Measurements from ENCODE around the gene BAIAP2L2.

BAIAP2L2 gene

DNA sequence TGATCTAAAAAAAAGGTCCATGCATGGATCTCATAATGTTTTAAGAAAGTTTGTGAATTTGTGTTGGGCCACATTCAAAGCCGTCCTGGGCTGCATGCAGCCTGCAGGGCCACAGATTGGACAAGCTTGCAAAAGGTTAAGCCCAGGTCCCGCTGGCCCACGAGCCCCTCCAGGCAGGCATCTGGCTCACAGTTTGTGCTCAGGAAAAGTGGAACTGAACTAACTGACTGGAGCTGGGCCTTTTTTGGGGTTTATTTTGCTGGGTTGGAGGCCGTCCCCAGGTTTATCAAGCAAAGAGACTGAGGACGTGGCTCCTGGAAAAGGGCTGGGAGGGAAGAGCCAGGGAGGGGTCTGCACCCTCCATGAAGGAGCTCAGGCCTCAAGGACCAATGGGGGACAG, 32.1 kb upstream of the BAIAP2L2 start:
- TF ChIP-seq POLR2AphosphoS5 (IDR thresholded peaks at IDR 0.05; ENCODE audit: borderline replicate concordance, low read depth, low read length), result no peak
- no peak for TF ChIP-seq FOXP2 (optimal IDR thresholded peaks at IDR 0.05; ENCODE audit: control extremely low read depth, extremely low read length, insufficient read depth)
- Histone ChIP-seq H3K27ac (no peak overlapping the region), H3K4me3 (no peak overlapping the region), H3K9ac (ENCODE audit: insufficient read length) (no peak overlapping the region), H3K36me3 (ENCODE audit: insufficient read depth, low read length) (no peaks in the 10 kb centered on the region), H3K9me3 (ENCODE audit: low read depth, low read length) (no peaks in the 10 kb centered on the region)
- no peak for DNase-seq (ENCODE audit: low read depth, low spot score)

DNA sequence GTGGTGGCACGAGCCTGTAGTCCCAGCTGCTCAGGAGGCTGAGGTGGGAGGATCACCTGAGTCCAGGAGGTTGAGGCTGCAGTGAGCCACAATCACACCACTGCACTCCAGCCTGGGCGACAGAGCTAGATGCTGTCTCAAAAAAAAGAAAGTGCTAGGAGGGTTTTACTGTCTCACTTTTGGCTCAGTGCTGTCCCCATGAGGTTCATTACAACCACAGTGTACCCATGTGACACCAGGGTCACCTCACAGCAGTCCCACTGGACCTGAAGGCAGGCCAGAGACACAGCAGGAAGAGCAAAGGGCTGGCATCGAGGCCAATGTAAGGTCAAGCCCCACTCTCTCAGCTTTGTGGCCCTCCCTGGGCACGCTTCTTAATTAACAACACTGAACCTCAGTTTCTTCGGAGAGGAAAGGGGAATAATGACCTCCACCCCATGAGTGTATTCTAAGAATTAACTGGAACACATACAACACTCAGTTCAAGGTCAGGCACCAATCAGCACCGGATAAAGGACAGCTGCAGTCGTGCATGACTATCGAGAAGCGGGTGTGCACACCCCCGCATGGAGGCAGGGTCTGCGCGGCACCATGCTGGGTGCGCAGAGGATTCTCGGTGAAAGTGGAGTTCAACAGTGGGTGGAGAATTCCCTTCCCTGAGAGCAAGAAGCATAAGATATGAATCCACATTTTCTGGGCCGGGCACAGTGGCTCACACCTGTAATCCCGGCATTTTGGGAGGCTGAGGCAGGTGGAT, 30.9 kb upstream of the BAIAP2L2 start:
- Histone ChIP-seq H3K9ac (ENCODE audit: insufficient read length) (no peak overlapping the region), H3K4me3 (no peak overlapping the region), H3K36me3 (ENCODE audit: insufficient read depth, low read length) (no peaks in the 10 kb centered on the region), H3K9me3 (ENCODE audit: low read depth, low read length) (no peaks in the 10 kb centered on the region), H3K27ac (no peak overlapping the region)
- DNase-seq (ENCODE audit: low read depth, low spot score), result no peak
- TF ChIP-seq POLR2AphosphoS5 (IDR thresholded peaks at IDR 0.05; ENCODE audit: borderline replicate concordance, low read depth, low read length), result no peak
- TF ChIP-seq EZH2 (IDR thresholded peaks at IDR 0.05), result no peak
- TF ChIP-seq FOXP2 (optimal IDR thresholded peaks at IDR 0.05; ENCODE audit: control extremely low read depth, extremely low read length, insufficient read depth), result no peak

DNA sequence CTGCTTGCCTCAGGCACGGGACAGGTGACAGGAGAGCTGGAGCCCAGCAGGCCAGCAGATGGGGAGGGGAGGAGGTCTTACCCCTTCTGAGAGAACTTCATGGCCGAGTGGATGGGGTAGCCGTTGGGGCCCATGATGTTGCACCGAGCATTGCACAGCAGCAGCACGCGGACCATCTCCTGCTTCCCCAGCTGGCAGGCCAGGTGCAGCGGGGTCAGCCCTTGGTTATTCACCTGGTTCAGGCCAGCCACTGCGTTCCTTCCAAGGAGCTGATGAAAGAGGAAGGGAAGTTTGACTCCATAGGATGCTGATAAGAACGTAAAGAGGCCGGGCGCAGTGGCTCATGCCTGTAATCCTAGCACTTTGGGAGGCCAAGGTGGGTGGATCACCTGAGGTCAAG, 29.4 kb upstream of the BAIAP2L2 start:
- DNase-seq (ENCODE audit: low read depth, low spot score), result no peak
- Histone ChIP-seq H3K36me3 (ENCODE audit: insufficient read depth, low read length) (no peaks in the 10 kb centered on the region), H3K4me3 (no peak overlapping the region), H3K27ac (no peak overlapping the region), H3K9me3 (ENCODE audit: low read depth, low read length) (no peaks in the 10 kb centered on the region), H3K9ac (ENCODE audit: insufficient read length) (no peak overlapping the region)
- TF ChIP-seq FOXP2 (optimal IDR thresholded peaks at IDR 0.05; ENCODE audit: control extremely low read depth, extremely low read length, insufficient read depth) (no peak), POLR2AphosphoS5 (IDR thresholded peaks at IDR 0.05; ENCODE audit: borderline replicate concordance, low read depth, low read length) (no peak), EZH2 (IDR thresholded peaks at IDR 0.05) (no peak)

DNA sequence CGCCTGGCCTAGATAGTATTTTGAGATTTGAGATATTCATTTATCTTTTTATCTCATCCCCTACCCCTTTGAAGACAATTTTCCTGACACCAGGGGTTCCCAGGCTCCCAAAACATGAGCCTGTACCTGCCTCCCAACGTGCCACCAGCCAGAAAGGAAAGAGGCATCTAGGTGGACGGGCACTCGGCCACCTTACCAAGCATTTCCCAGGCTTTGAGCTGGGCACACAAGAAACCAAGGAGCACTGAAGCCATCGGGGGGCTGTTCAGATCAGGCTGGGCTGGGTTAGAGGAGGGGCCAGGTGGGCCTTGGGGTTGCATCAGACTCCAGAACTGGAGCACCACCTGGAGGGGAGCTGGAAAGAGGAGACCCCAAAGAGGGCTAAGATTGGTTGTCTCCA, 28.5 kb upstream of the BAIAP2L2 start:
- H3K36me3 ChIP-seq (ENCODE audit: insufficient read depth, low read length), result no peaks in the 10 kb centered on the region
- no peak for DNase-seq (ENCODE audit: low read depth, low spot score)
- H3K27ac ChIP-seq, result no peak overlapping the region
- no peak overlapping the region for H3K4me3 ChIP-seq
- no peaks in the 10 kb centered on the region for H3K9me3 ChIP-seq (ENCODE audit: low read depth, low read length)
- H3K9ac ChIP-seq (ENCODE audit: insufficient read length), result no peak overlapping the region
- TF ChIP-seq POLR2AphosphoS5 (IDR thresholded peaks at IDR 0.05; ENCODE audit: borderline replicate concordance, low read depth, low read length) (no peak), FOXP2 (optimal IDR thresholded peaks at IDR 0.05; ENCODE audit: control extremely low read depth, extremely low read length, insufficient read depth) (no peak), EZH2 (IDR thresholded peaks at IDR 0.05) (no peak)

DNA sequence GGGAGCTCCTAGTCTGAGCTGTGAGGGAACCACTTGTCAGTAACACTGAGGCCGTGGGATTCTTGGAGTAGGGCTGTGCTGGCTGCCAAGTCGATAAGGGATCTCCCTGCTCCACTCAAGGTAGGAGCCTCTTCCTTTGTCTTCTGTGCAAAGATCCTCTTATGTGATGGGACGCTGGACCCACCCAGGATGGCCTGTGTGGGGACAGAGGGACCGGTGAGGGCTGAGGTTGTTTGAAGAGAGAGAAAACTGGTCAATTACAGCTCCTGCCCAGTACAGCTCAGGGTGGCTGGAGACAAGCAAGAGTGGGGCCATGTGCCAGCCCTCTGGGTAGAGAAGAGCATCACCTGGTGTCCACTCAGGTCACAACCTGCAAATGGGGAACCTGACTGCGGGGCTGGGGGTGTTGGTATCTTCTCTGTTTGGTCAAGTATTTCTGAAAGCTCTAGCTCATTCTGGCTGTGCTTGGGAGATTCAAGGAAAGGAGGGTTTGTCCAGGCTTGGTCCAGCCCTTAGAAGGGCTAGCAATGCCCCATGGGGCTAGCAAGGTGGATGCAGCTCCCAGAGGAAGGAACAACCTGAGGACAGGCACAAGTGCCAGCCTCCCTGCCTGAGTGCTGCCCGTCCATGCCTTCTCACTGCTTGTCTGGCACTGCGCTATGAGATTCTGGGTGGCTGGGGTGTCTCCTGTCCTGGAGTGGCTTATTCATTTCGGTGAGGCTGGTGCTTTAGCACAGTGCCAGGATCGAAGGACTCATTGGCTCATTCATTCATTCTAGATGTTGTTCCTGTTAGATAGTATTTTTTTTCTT, 27.6 kb upstream of the BAIAP2L2 start:
- no peak overlapping the region for H3K27ac ChIP-seq
- TF ChIP-seq FOXP2 (optimal IDR thresholded peaks at IDR 0.05; ENCODE audit: control extremely low read depth, extremely low read length, insufficient read depth) (no peak), POLR2AphosphoS5 (IDR thresholded peaks at IDR 0.05; ENCODE audit: borderline replicate concordance, low read depth, low read length) (no peak), EZH2 (IDR thresholded peaks at IDR 0.05) (no peak)
- DNase-seq (ENCODE audit: low read depth, low spot score), result no peak
- no peaks in the 10 kb centered on the region for H3K9me3 ChIP-seq (ENCODE audit: low read depth, low read length)
- H3K9ac ChIP-seq (ENCODE audit: insufficient read length), result no peak overlapping the region
- no peak overlapping the region for H3K4me3 ChIP-seq
- no peaks in the 10 kb centered on the region for H3K36me3 ChIP-seq (ENCODE audit: insufficient read depth, low read length)

DNA sequence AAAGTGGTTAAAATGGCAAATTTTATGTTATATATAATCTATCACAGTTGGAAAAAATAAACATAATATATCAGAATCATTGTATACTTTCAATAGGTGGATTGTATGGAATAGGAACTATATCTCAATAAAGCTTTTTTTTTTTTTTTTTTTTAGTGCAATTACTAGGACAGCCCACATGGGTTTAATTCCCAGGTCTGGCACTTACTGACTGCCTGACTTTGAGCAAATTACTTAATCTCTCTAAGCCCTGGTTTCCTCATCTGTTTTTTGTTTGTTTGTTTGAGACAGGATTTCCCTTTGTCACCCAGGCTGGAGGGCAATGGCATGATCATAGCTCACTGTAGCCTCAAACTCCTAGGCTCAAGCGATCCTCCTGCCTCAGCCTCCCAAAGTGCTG, 26.1 kb upstream of the BAIAP2L2 start:
- no peak for DNase-seq (ENCODE audit: low read depth, low spot score)
- TF ChIP-seq EZH2 (IDR thresholded peaks at IDR 0.05) (no peak), POLR2AphosphoS5 (IDR thresholded peaks at IDR 0.05; ENCODE audit: borderline replicate concordance, low read depth, low read length) (no peak), FOXP2 (optimal IDR thresholded peaks at IDR 0.05; ENCODE audit: control extremely low read depth, extremely low read length, insufficient read depth) (no peak)
- H3K36me3 ChIP-seq (ENCODE audit: insufficient read depth, low read length), result no peaks in the 10 kb centered on the region

GRCh38 chr22:38135133-38135706, 24.7 kb upstream of the BAIAP2L2 start:
- DNase-seq (ENCODE audit: low read depth, low spot score), result no peak
- H3K36me3 ChIP-seq (ENCODE audit: insufficient read depth, low read length), result no peaks in the 10 kb centered on the region
- TF ChIP-seq EZH2 (IDR thresholded peaks at IDR 0.05), result no peak
- TF ChIP-seq FOXP2 (optimal IDR thresholded peaks at IDR 0.05; ENCODE audit: control extremely low read depth, extremely low read length, insufficient read depth), result no peak
- TF ChIP-seq POLR2AphosphoS5 (IDR thresholded peaks at IDR 0.05; ENCODE audit: borderline replicate concordance, low read depth, low read length), result no peak
- no peak overlapping the region for H3K9ac ChIP-seq (ENCODE audit: insufficient read length)
- no peak overlapping the region for H3K4me3 ChIP-seq
- H3K9me3 ChIP-seq (ENCODE audit: low read depth, low read length), result no peaks in the 10 kb centered on the region
- H3K27ac ChIP-seq, result no peak overlapping the region

More for the DNA sequence above, 26.1 kb upstream of the BAIAP2L2 start:
- Histone ChIP-seq H3K4me3 (no peak overlapping the region), H3K9me3 (ENCODE audit: low read depth, low read length) (no peaks in the 10 kb centered on the region), H3K27ac (no peak overlapping the region), H3K9ac (ENCODE audit: insufficient read length) (no peak overlapping the region)

GRCh38 chr22:38133331-38133730, 22.8 kb upstream of the BAIAP2L2 start:
- no peaks in the 10 kb centered on the region for H3K9me3 ChIP-seq (ENCODE audit: low read depth, low read length)
- no peak for TF ChIP-seq EZH2 (IDR thresholded peaks at IDR 0.05)
- H3K4me3 ChIP-seq, result no peak overlapping the region
- no peaks in the 10 kb centered on the region for H3K36me3 ChIP-seq (ENCODE audit: insufficient read depth, low read length)
- H3K27ac ChIP-seq, result no peak overlapping the region
- no peak overlapping the region for H3K9ac ChIP-seq (ENCODE audit: insufficient read length)
- no peak for DNase-seq (ENCODE audit: low read depth, low spot score)

Measured in SK-N-MC (cell line).